Lung (tissue), 12 donors: ENCODE results near the gene TBC1D1. TPM values are rescaled to one million over a fixed set of nuclear protein-coding genes. Genes with fewer than 3 reads are reported as not detected.

Experiments used
- ATAC-seq: fragments of 200-7000 bp; cut with Tn5 transposase; one replicate; pipeline ENCODE4 v1.9.1; 2020; ENCODE audit warnings: moderate number of reproducible peaks; ENCODE audit not compliant: insufficient read depth, low FRiP score
- DNase-seq, 3 donors: peaks; one replicate each; pipeline ENCODE4 v3.0.0-alpha.2; 2013 to 2017
- H3K27ac ChIP-seq, 2 donors: one replicate each; pipeline ENCODE4 v1.5.1; 2013; ENCODE audit warnings: mild to moderate bottlenecking in 2 of 2, moderate library complexity in 2 of 2, control low read depth in 1 of 2, inconsistent platforms in 1 of 2, low read depth in 1 of 2, low read length in 1 of 2
- H3K27me3 ChIP-seq, 3 donors: one replicate each; pipeline ENCODE4 v1.5.1; 2013; ENCODE audit warnings: low read length in 2 of 3; ENCODE audit not compliant: control insufficient read depth in 3 of 3, insufficient read depth in 3 of 3
- H3K36me3 ChIP-seq, 4 donors: one replicate each; pipeline ENCODE4 v1.5.1; 2013; ENCODE audit warnings: low read length in 4 of 4, mild to moderate bottlenecking in 1 of 4, moderate library complexity in 1 of 4; ENCODE audit not compliant: control insufficient read depth in 4 of 4, insufficient read depth in 4 of 4
- H3K4me1 ChIP-seq, 5 donors: one replicate each; pipeline ENCODE4 v1.5.1; 2013; ENCODE audit warnings: low read length in 5 of 5, mild to moderate bottlenecking in 2 of 5, moderate library complexity in 1 of 5; ENCODE audit not compliant: control insufficient read depth in 5 of 5, insufficient read depth in 5 of 5
- H3K4me3 ChIP-seq: one replicate; pipeline ENCODE4 v1.5.1; 2013; ENCODE audit warnings: mild to moderate bottlenecking, control low read depth, moderate library complexity
- H3K9ac ChIP-seq, 2 donors: one replicate each; pipeline ENCODE4 v1.5.1; 2013; ENCODE audit warnings: low read length in 2 of 2, control low read depth in 1 of 2; ENCODE audit not compliant: insufficient read depth in 1 of 2
- H3K9me3 ChIP-seq, 4 donors: one replicate each; pipeline ENCODE4 v1.5.1; 2013; ENCODE audit warnings: low read length in 3 of 4, mild to moderate bottlenecking in 1 of 4, moderate library complexity in 1 of 4; ENCODE audit not compliant: control insufficient read depth in 4 of 4, insufficient read depth in 3 of 4
- CTCF ChIP-seq: IDR thresholded peaks from 2 replicates; pipeline ENCODE4 v1.5.1; 2012; ENCODE audit warnings: mild to moderate bottlenecking; ENCODE audit errors: control extremely low read depth, extremely low read depth
- WGBS, 2 donors: extraction: QIAGEN DNeasy Blood & Tissue Kit; methylation state at CpG; one replicate each; pipeline ENCODE4 v1.1.7; 2013; 5-methylcytosine and 5-hydroxymethylcytosine counted together
- polyA plus RNA-seq, 2 donors: library from polyadenylated mRNA; stranded (reverse); fragments of 200-250 nt; gene quantifications; one replicate each; pipeline ENCODE4 v1.2.1, GENCODE V29; 2013
- total RNA-seq, 2 donors: library from RNA; depleted of rRNA in 1 of 2; stranded (reverse); fragments of >200 nt in 1 of 2; gene quantifications; one replicate each; pipeline ENCODE4 v1.2.1, GENCODE V29; 2014 to 2021
- donor health status: control.
- donor health status: control.
- donor health status: Bipolar disorder and iron deficiency.
- donor health status: healthy.
- donor health status: DM: yes; HTN: yes; CAD: no.

Gene TBC1D1
- total and polyA plus RNA-seq, 4 donors: 23.6 to 71.1 (median 43.9) TPM

DNA sequence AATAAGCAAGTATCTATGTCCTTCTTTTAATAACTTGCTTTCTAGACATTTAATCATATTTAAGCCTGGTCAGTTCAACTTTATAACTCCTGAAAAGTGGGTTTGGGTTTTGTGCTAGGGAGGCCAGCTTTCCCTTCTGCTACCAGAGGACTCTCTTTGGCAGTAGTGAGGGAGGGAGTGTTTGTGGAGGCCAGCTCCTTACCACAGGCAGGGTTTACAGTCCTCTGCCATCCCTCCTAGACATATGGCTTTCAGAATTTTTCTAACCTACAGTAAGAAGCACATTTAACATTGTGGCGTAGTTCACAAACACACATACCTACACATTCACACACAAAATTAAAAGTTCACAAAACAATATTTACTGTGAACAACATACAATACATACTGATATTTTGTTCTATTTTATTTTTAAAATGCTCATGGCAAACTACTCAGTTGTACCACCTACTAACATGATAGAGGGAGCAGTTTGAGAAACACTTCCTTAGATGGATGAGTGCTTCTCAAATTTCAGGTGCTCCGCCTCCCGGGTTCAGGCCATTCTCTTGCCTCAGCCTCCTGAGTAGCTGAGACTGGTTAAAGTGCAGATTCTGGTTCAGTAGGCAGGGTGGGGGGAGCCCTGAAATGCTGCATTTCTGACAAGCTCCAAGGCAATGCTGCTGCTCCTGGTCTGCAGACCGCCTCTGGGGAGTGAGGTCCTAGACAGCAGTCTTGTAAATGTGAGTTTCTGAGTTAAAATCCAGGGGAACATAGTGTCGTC lies 156.0 kb downstream of the TBC1D1 start:
- DNase-seq (peak in 1 of 3 donors; percentile 46), ATAC-seq (no peak)
- 73 to 93% methylated on average over 5 of the region's 5 CpGs for WGBS, 2 donors
- Histone ChIP-seq H3K4me1 (peaks cover 0 to 10% (median 4%) of the 10 kb centered on the region in 5 donors), H3K27me3 (no peaks in the 10 kb centered on the region), H3K27ac (no peak overlapping the region), H3K36me3 (peaks cover 4 to 22% (median 11%) of the 10 kb centered on the region in 4 donors), H3K9ac (no peak overlapping the region), H3K4me3 (no peak overlapping the region), H3K9me3 (no peaks in the 10 kb centered on the region)
- no peak for TF ChIP-seq CTCF

DNA sequence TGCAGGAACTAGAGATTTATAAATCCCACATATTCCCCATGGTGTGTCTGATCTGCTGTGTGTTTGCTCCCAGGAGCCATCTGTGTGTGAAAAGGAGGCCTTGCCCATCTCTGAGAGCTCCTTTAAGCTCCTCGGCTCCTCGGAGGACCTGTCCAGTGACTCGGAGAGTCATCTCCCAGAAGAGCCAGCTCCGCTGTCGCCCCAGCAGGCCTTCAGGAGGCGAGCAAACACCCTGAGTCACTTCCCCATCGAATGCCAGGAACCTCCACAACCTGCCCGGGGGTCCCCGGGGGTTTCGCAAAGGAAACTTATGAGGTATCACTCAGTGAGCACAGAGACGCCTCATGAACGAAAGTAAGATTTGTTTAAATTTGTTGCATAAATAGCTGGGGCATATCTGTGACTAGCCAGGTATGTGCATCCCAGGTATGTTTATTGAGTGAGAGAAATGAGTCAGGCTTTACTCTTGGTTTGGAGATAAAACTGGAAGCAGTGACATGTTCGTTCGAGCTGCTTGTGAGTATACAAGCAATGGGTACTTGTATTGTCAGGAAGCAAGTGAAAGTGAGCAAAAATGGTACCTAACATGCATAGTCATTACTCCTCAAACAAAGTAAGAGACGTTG lies 158.8 kb downstream of the TBC1D1 start:
- no peak overlapping the region for H3K9ac ChIP-seq
- H3K4me3 ChIP-seq: no peak overlapping the region
- DNase-seq: no peak
- H3K27me3 ChIP-seq: no peaks in the 10 kb centered on the region
- 86 to 87% methylated on average over 15 of the region's 15 CpGs for WGBS, 2 donors
- no peaks in the 10 kb centered on the region for H3K9me3 ChIP-seq
- TF ChIP-seq CTCF: no peak
- H3K36me3 ChIP-seq: peaks cover 6 to 23% (median 10%) of the 10 kb centered on the region in 4 donors
- no peak overlapping the region for H3K27ac ChIP-seq
- peaks cover 0 to 10% (median 4%) of the 10 kb centered on the region in 5 donors for H3K4me1 ChIP-seq
- ATAC-seq: no peak

DNA sequence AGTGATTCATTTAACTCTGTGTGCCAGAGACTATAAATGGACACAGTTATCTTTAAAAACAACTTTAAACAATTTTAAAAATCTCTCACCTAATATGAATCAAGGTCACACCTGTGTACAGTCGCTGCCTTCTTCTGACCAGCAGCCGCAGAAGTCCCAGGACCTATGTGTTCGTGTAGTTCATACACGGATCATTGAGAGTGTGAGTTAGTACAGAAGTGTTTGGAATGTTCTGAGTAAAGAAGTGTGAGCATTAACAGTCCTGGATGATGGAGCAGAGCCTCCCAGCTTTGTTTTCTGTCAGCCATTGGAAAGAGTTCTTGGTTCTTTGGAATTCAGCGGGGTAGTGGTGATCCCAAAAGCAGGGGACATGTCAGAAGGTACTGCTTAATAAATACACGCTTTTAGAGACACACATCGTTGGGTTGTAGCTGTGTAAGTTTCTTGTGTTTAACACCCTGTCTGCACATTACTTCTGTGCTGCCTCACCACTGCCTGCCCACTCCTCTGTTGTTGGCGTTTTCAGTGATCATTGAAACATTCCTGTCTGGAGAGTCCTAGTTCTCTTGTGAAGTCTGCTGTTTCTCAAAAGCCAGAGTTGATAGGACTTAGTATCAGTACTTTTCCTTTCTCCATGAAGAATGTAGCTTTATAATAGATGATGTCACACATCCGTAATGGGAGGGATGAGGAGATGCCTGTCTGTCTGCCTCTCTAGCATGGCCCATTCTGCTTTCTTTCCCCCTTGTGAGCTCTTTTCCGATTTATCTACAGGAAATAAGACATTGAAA lies 159.9 kb downstream of the TBC1D1 start:
- Histone ChIP-seq H3K36me3 (peaks cover 7 to 26% (median 10%) of the 10 kb centered on the region in 4 donors), H3K4me1 (peaks cover 0 to 10% (median 4%) of the 10 kb centered on the region in 5 donors), H3K27ac (peak overlapping the region; percentile 70), H3K9me3 (no peaks in the 10 kb centered on the region), H3K27me3 (no peaks in the 10 kb centered on the region), H3K9ac (no peak overlapping the region), H3K4me3 (no peak overlapping the region)
- WGBS, 2 donors: 72 to 77% methylated on average over 10 of the region's 10 CpGs
- TF ChIP-seq CTCF: no peak
- peak in 1 of 3 donors; percentile 26 for DNase-seq
- no peak for ATAC-seq
